HG03571 (cell line): ENCODE measurements around the gene CCDC27.

Experiments
- ATAC-seq: cut with Tn5 transposase; IDR thresholded peaks from one replicate; pipeline ENCODE4 v1.9.1; 2021; ENCODE audit not compliant: unreplicated experiment

CCDC27 gene

GRCh38 chr1:3750741-3751140, 1.5 kb upstream of the CCDC27 start:
- no peak for ATAC-seq

GRCh38 chr1:3753656-3754454, 1.6 kb downstream of the CCDC27 start:
- no peak for ATAC-seq

GRCh38 chr1:3756394-3756793, 4.1 kb downstream of the CCDC27 start:
- no peak for ATAC-seq

GRCh38 chr1:3759164-3759563, 6.9 kb downstream of the CCDC27 start:
- no peak for ATAC-seq

- no peak for ATAC-seq
Measured at GRCh38 chr1:3759796-3760195, 7.5 kb downstream of the CCDC27 start.

- no peak for ATAC-seq
Measured at GRCh38 chr1:3761296-3762010, 9.2 kb downstream of the CCDC27 start.

GRCh38 chr1:3762151-3762872, 10.1 kb downstream of the CCDC27 start:
- ATAC-seq, result no peak

GRCh38 chr1:3762873-3763228, 10.6 kb downstream of the CCDC27 start:
- no peak for ATAC-seq

GRCh38 chr1:3763351-3764125, 11.3 kb downstream of the CCDC27 start:
- ATAC-seq, result no peak

- no peak for ATAC-seq
Measured at GRCh38 chr1:3767328-3767925, 15.2 kb downstream of the CCDC27 start.

- ATAC-seq, result no peak
Measured at GRCh38 chr1:3768811-3769390, 16.7 kb downstream of the CCDC27 start.

GRCh38 chr1:3770047-3770765, 18.0 kb downstream of the CCDC27 start:
- ATAC-seq, result no peak

- no peak for ATAC-seq
Measured at GRCh38 chr1:3771108-3772026, 19.1 kb downstream of the CCDC27 start.

GRCh38 chr1:3772027-3772714, 19.9 kb downstream of the CCDC27 start:
- ATAC-seq, result peak; percentile 45

GRCh38 chr1:3772715-3773571, 20.7 kb downstream of the CCDC27 start, which contains the start of gene SMIM1:
SMIM1 (plus strand) TSS chr1:3772749; CDS start chr1:3775374, 2,625 bp downstream.
- peak; percentile 9 for ATAC-seq

- ATAC-seq, result no peak
Measured at GRCh38 chr1:3773572-3774275, 21.5 kb downstream of the CCDC27 start.
